ENCODE data around the gene AASDHPPT.

AASDHPPT gene

DNA sequence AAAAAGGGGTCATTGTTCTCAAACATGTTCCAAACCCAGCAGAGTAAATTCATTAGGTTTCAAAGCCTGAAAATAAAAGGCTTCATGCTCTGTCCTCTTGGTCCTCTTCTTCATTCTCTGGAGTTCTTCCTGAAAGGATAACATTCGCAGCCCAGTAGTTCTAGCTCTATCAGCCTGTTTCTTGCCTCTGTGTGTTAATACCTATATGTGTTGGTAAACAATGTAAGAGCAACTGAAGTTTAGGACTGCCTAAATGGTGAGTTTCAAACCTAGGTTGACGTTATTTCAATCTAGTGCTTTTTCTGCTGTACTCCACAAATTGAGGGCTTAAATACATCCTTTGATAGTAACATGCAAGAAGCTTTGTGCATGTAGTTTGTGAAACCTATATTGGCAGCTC, 9.4 kb downstream of the AASDHPPT start:
- no peak for DNase-seq (ENCODE audit: low read depth)

DNA sequence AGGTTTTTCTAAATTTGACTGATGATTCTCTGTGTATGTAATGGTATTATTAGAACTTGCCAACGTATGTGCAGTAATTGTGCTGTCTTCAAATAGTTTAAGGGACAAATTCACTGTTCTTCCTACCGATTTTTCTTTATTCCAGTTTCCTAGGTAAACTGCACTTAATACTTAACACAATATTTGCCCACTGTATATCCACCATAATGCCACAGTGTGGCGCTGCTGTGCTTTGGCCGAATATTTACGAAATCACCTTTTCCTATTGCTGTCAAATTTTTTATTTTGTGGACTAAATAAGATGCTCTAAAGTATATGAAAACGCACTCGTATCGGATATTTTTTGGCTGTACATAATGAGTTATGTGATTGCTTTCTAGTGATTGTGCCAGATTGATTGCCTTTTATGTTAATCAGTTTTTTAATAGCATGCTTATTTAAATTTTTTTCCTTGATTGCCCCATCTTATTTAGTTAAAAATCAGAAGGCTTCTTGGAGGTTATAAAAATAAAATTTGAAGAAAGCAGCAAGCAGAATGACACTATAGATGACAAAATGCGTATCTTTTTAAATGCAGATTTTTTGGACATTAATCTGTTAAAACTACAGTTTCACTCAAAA, 10.5 kb downstream of the AASDHPPT start:
- peak; percentile 63 for DNase-seq (ENCODE audit: low read depth)

GRCh38 chr11:106088896-106089295, 11.4 kb downstream of the AASDHPPT start:
- DNase-seq (ENCODE audit: low read depth): peak; percentile 37

DNA sequence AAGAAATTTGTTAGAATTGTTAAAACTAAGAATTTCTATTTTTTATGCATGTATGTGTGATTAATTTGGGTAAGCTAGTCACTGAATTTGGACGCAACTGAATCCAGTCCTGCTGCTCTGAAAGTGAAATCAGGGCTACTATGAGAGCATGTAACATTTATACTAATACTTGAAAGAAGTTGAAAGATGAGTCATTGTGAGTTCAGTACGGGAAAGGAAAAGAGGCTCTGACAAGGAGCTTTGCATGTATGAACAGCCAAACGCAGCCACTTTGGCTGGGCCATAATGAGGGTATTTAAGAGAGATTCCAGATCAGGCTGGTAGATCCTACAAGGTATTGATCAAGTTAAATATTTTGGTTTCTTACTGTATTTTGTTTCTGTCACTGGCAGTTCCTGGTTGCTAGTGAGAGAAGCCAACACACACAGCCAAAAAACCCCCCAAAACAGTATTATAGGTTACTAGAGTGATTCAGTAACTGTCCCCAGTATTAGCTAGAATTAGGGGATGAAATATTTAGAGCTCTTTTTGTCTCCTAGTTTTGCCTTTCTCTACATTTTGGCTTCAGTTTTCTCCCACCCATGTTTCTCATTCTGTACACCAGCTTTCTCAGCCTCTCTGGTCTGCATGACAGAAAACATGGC, 14.1 kb downstream of the AASDHPPT start:
- DNase-seq (ENCODE audit: low read depth): peak; percentile 82

- DNase-seq (ENCODE audit: low read depth): no peak
Measured at GRCh38 chr11:106092446-106092845, 15.0 kb downstream of the AASDHPPT start.

- DNase-seq (ENCODE audit: low read depth): no peak
Measured at GRCh38 chr11:106098893-106099553, 21.6 kb downstream of the AASDHPPT start.

DNA sequence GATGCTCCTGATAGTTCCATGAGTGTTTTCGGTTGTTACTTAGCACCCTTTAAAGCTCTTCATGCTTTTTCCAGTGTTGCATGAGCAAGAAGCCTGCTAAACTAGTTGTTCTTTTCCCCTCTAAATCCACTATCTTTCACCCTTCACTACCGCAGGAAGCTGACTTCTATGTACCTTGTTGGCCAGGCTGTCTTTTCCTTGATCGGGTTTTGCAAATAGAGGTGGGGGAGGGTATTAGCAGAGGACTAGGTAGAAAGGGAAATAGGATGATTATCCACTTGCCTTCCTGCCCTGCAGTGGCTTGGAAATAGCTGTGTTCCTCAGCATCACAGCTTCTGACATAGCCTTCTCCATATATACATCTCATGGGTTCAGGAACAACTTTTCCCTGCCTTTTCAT, 23.9 kb downstream of the AASDHPPT start:
- no peak for DNase-seq (ENCODE audit: low read depth)

DNA sequence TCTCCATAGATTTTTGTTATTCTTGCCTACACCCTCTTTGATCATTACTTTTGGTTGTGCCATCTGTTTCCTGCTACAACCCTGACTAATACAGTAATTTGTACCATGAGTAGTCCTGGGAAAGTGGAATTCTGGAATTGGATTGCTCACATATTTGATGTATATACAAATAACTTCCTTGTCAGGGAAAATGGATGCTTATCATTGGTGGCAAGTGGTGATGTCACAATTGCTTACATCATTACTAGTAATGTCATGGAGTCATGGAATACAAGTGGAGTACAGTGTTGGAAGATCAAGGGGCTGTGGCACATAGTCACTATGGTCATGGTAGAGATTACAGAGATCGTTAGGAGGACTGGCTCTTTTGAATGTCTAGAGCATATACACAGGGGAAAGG, 24.4 kb downstream of the AASDHPPT start:
- DNase-seq (ENCODE audit: low read depth): peak; percentile 79

DNA sequence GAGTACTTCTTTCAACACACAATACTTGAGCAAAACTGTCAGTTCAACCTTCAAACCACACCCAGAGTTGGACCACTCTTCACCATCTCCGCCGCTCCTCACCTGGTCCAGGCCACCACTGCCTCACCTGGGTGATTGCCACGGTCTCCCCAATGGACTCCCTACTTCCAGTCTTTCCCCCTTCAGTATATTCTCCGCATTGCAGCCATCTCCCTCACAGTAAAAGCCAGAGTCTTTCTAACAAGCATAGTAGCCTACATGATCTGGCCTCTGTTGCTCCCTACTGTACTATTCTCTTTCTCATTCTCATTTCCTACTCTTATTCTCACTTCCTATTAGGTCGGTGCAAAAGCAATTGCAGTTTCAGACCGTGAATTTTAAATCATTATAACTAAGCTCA, 28.5 kb downstream of the AASDHPPT start:
- no peak for DNase-seq (ENCODE audit: low read depth)

DNA sequence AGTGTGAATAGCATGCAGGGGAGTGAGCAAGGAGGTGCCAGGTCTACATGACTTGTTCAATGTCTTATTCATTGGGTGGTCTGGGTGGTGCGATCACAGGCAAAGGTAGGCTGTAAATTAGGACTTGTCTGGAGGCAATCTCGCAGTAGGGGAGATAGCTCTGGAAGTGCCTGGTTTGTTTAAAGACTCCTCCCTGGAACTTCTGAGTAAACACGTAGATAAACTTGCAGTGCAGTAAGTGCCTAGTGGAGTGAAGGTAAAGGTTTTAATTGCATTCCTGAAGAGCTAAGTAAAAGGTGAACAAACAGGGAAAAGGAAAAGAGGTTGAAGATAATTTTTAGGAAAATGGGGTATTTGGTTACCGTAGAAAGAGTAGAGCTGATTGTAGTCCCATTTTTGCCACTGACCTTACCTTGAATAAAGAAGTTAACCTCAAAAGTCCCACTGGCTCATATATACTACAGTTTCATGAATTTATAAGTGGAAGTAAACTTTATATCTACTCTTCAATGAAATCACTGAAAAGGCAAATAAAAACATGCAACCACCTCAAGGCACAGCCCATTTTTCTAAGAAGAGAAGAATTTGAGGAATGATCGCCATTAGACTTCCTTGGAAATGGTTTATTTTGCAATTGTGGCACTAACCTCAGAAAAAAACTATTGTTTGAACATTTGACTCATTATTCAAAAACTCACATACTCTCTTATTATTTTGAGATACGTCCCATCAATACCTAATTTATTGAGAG, 44.3 kb downstream of the AASDHPPT start:
- no peak for DNase-seq (ENCODE audit: low read depth)

GRCh38 chr11:106127604-106128003, 50.1 kb downstream of the AASDHPPT start:
- no peak for DNase-seq (ENCODE audit: low read depth)

GRCh38 chr11:106128740-106129139, 51.3 kb downstream of the AASDHPPT start:
- DNase-seq (ENCODE audit: low read depth): no peak

GRCh38 chr11:106131998-106132397, 54.5 kb downstream of the AASDHPPT start:
- DNase-seq (ENCODE audit: low read depth): no peak

GRCh38 chr11:106132582-106133354, 55.3 kb downstream of the AASDHPPT start:
- DNase-seq (ENCODE audit: low read depth): no peak

- DNase-seq (ENCODE audit: low read depth): peak; percentile 31
Measured at GRCh38 chr11:106133529-106133928, 56.1 kb downstream of the AASDHPPT start.

- DNase-seq (ENCODE audit: low read depth): peak; percentile 57
Measured at GRCh38 chr11:106137061-106137460, 59.6 kb downstream of the AASDHPPT start.

DNA sequence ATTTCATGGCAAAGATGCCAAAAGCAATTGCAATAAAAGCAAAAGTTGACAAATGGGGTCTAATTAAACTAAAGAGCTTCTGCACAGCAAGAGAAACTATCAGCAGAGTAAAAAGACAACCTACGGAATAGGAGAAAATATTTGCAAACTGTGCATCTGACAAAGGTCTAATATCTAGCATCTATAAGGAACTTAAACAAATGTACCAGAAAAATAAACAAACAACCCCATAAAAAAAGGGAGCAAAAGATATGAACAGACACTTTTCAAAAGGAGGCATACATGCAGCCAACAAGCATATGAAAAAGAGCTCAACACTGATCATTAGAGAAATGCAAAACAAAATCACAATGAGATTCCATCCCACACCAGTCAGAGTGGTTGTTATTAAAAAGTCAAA, 60.3 kb downstream of the AASDHPPT start:
- no peak for DNase-seq (ENCODE audit: low read depth)

Data from ELR (cell line).